ENCODE measurements around the gene SFXN5.

The SFXN5 gene

GRCh38 chr2:72961853-72962468 lies 109.6 kb downstream of the SFXN5 start:
- Histone ChIP-seq H3K27ac (ENCODE audit: low read depth, low read length) (no peak overlapping the region), H3K9ac (ENCODE audit: low read length) (no peak overlapping the region), H3K4me1 (ENCODE audit: control insufficient read depth, insufficient read depth, low read length) (no peaks in the 10 kb centered on the region), H3K27me3 (ENCODE audit: control insufficient read depth, insufficient read depth, low read length) (no peaks in the 10 kb centered on the region), H3K4me3 (ENCODE audit: low read length) (no peak overlapping the region), H3K36me3 (ENCODE audit: control insufficient read depth, insufficient read depth, low read length) (peaks cover 9% of the 10 kb centered on the region)

GRCh38 chr2:72961036-72961720 lies 110.3 kb downstream of the SFXN5 start:
- Histone ChIP-seq H3K27me3 (ENCODE audit: control insufficient read depth, insufficient read depth, low read length) (no peaks in the 10 kb centered on the region), H3K4me1 (ENCODE audit: control insufficient read depth, insufficient read depth, low read length) (no peaks in the 10 kb centered on the region), H3K9ac (ENCODE audit: low read length) (no peak overlapping the region), H3K27ac (ENCODE audit: low read depth, low read length) (no peak overlapping the region), H3K36me3 (ENCODE audit: control insufficient read depth, insufficient read depth, low read length) (peaks cover 8% of the 10 kb centered on the region), H3K4me3 (ENCODE audit: low read length) (no peak overlapping the region)

DNA sequence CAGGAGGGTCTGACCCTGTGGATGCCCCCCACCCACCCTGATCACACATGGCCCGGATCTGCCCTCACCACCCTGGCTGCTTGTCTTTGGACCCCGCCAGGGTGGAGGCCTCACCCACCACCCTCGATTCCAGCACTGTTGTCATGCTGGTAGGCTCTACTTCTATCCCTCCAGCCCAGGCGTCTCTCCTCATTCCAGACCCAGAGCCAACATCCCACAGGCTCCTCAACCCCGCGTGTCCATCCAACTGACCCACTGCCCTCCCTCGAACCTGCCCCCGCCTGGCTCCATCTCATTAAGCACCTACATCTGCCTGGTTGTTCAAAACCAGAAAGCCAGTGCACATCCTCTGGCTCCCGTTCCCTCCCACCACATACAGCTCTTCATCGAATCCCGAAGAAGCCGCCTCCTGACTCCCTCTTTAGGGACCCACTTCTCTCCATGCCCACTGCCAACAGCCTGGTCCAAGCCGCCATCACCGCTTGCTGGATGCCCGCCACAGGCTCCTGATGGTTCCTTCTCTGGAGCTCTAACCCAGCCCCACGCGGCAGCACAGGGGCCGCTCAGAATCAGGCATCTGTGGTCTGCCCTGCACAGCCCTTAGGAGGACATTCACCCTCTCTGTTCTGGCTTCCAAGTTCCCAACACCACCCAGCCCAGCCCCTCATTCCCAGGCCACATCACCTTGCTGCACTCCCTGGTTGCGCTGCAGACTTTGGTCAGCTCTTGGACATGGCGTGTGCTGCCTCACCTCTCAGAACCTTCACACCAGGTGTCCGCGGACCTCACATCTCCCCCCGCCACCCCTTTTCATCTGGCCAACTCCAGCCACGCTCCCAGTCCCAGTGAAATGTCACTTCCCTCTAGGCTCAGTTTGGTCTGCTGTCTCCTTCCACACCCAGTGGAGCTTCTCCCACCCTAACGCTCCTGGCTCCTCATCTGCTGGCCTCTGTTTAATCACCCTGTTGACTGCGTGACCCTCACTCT lies 111.2 kb downstream of the SFXN5 start:
- no peak overlapping the region for H3K9ac ChIP-seq (ENCODE audit: low read length)
- H3K27ac ChIP-seq (ENCODE audit: low read depth, low read length), result no peak overlapping the region
- H3K36me3 ChIP-seq (ENCODE audit: control insufficient read depth, insufficient read depth, low read length), result peaks cover 5% of the 10 kb centered on the region
- no peak overlapping the region for H3K4me3 ChIP-seq (ENCODE audit: low read length)
- H3K27me3 ChIP-seq (ENCODE audit: control insufficient read depth, insufficient read depth, low read length), result no peaks in the 10 kb centered on the region
- H3K4me1 ChIP-seq (ENCODE audit: control insufficient read depth, insufficient read depth, low read length), result no peaks in the 10 kb centered on the region

DNA sequence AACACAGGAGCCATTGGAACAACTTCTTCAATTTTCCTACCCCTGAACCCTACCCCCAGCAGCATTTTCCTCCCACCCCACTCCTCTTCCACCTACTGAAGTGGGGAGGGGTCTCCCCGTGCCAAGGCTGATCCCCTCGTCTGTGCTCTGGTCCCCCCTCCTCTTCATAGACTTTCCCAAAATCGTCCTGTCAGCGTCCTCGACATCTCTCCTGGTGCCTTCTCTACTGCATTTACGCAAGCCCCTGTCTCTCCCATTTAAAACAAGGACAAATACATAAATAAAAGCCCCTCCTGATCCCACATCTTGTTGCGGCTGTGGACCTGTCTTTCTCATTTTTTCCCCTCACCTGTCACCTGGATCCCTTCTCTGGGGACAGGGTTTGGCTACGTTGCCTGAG lies 112.0 kb downstream of the SFXN5 start:
- Histone ChIP-seq H3K27me3 (ENCODE audit: control insufficient read depth, insufficient read depth, low read length) (no peaks in the 10 kb centered on the region), H3K36me3 (ENCODE audit: control insufficient read depth, insufficient read depth, low read length) (peaks cover 2% of the 10 kb centered on the region)

GRCh38 chr2:72958542-72959385 lies 112.7 kb downstream of the SFXN5 start:
- Histone ChIP-seq H3K4me3 (ENCODE audit: low read length) (no peak overlapping the region), H3K27me3 (ENCODE audit: control insufficient read depth, insufficient read depth, low read length) (no peaks in the 10 kb centered on the region), H3K4me1 (ENCODE audit: control insufficient read depth, insufficient read depth, low read length) (no peaks in the 10 kb centered on the region), H3K9ac (ENCODE audit: low read length) (no peak overlapping the region), H3K27ac (ENCODE audit: low read depth, low read length) (no peak overlapping the region), H3K36me3 (ENCODE audit: control insufficient read depth, insufficient read depth, low read length) (peaks cover 2% of the 10 kb centered on the region)

More for the DNA sequence above, 112.0 kb downstream of the SFXN5 start:
- no peaks in the 10 kb centered on the region for H3K4me1 ChIP-seq (ENCODE audit: control insufficient read depth, insufficient read depth, low read length)
- no peak overlapping the region for H3K9ac ChIP-seq (ENCODE audit: low read length)
- no peak overlapping the region for H3K27ac ChIP-seq (ENCODE audit: low read depth, low read length)
- H3K4me3 ChIP-seq (ENCODE audit: low read length), result no peak overlapping the region

DNA sequence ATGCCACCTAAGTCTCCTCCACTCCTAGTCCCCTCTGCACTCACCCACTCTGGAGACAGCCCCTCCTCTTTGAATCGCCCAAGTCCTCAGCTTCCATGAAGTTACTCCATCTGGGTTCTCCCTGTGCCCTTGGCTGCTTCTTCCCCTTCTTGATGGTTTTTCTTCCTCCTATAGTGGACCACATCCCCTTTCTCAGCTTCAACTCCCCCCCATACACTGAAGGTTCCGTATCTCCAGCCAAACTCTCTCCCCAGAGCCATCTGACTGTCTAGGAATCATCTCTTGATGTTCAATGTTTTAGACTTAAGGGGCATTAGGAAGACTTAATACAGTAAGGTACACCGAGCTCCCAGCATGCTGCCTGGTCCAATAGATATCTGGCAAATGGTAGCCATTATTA lies 114.6 kb downstream of the SFXN5 start:
- H3K9ac ChIP-seq (ENCODE audit: low read length), result no peak overlapping the region
- no peaks in the 10 kb centered on the region for H3K27me3 ChIP-seq (ENCODE audit: control insufficient read depth, insufficient read depth, low read length)
- H3K4me1 ChIP-seq (ENCODE audit: control insufficient read depth, insufficient read depth, low read length), result no peaks in the 10 kb centered on the region
- H3K27ac ChIP-seq (ENCODE audit: low read depth, low read length), result no peak overlapping the region
- peaks cover 2% of the 10 kb centered on the region for H3K36me3 ChIP-seq (ENCODE audit: control insufficient read depth, insufficient read depth, low read length)
- H3K4me3 ChIP-seq (ENCODE audit: low read length), result no peak overlapping the region

DNA sequence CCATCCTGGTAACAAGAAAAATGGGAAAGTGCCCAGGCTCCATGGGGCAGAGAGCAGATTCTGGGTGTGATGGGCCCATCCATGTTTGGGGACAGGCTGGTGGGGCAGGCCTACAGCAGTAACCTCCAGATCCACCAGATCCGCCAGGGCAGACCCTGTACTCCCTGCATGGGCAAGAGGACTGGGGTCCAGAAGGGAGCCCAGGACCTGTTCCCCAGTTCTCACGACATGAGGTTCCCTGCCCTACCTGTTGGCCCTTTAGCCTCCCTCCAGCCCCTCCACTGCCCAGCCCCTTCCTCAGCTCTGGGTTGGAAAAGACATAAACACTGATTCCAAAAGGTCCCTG lies 115.5 kb downstream of the SFXN5 start:
- Histone ChIP-seq H3K27me3 (ENCODE audit: control insufficient read depth, insufficient read depth, low read length) (no peaks in the 10 kb centered on the region), H3K9ac (ENCODE audit: low read length) (no peak overlapping the region), H3K4me3 (ENCODE audit: low read length) (no peak overlapping the region), H3K36me3 (ENCODE audit: control insufficient read depth, insufficient read depth, low read length) (peaks cover 2% of the 10 kb centered on the region), H3K4me1 (ENCODE audit: control insufficient read depth, insufficient read depth, low read length) (no peaks in the 10 kb centered on the region), H3K27ac (ENCODE audit: low read depth, low read length) (no peak overlapping the region)

GRCh38 chr2:72955228-72956049 lies 116.1 kb downstream of the SFXN5 start:
- no peak overlapping the region for H3K4me3 ChIP-seq (ENCODE audit: low read length)
- no peaks in the 10 kb centered on the region for H3K36me3 ChIP-seq (ENCODE audit: control insufficient read depth, insufficient read depth, low read length)
- no peak overlapping the region for H3K9ac ChIP-seq (ENCODE audit: low read length)
- no peaks in the 10 kb centered on the region for H3K27me3 ChIP-seq (ENCODE audit: control insufficient read depth, insufficient read depth, low read length)
- no peaks in the 10 kb centered on the region for H3K4me1 ChIP-seq (ENCODE audit: control insufficient read depth, insufficient read depth, low read length)
- H3K27ac ChIP-seq (ENCODE audit: low read depth, low read length), result no peak overlapping the region

- no peak overlapping the region for H3K27ac ChIP-seq (ENCODE audit: low read depth, low read length)
Observed at GRCh38 chr2:72954376-72955227, 116.9 kb downstream of the SFXN5 start.

DNA sequence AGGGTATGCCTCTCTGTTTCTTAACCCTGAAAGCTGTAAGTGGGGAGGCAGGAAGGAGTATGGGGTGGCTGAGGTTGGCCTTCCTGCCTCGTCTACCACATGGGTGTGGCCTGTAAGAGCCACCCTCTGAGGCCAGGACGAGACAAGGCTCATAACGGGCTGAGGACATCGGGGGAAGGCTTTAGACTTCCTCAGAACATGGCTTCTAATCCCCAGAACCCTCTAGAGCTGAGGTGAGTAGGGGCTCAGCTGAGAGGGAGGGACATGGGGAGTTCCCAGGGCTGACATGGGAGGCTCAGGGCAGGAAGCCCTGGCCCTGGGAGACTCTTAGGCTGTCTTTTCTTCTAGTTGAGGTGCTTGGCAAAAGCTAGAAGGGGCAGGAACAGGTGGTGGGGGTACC lies 117.5 kb downstream of the SFXN5 start:
- Histone ChIP-seq H3K27ac (ENCODE audit: low read depth, low read length) (no peak overlapping the region), H3K4me3 (ENCODE audit: low read length) (no peak overlapping the region), H3K9ac (ENCODE audit: low read length) (no peak overlapping the region), H3K27me3 (ENCODE audit: control insufficient read depth, insufficient read depth, low read length) (no peaks in the 10 kb centered on the region), H3K4me1 (ENCODE audit: control insufficient read depth, insufficient read depth, low read length) (no peaks in the 10 kb centered on the region), H3K36me3 (ENCODE audit: control insufficient read depth, insufficient read depth, low read length) (no peaks in the 10 kb centered on the region)

More at GRCh38 chr2:72954376-72955227, 116.9 kb downstream of the SFXN5 start:
- no peaks in the 10 kb centered on the region for H3K4me1 ChIP-seq (ENCODE audit: control insufficient read depth, insufficient read depth, low read length)
- H3K36me3 ChIP-seq (ENCODE audit: control insufficient read depth, insufficient read depth, low read length), result no peaks in the 10 kb centered on the region
- H3K27me3 ChIP-seq (ENCODE audit: control insufficient read depth, insufficient read depth, low read length), result no peaks in the 10 kb centered on the region
- H3K4me3 ChIP-seq (ENCODE audit: low read length), result no peak overlapping the region
- H3K9ac ChIP-seq (ENCODE audit: low read length), result no peak overlapping the region

GRCh38 chr2:72953528-72953927 lies 118.0 kb downstream of the SFXN5 start:
- H3K27ac ChIP-seq (ENCODE audit: low read depth, low read length), result no peak overlapping the region
- no peak overlapping the region for H3K9ac ChIP-seq (ENCODE audit: low read length)
- no peaks in the 10 kb centered on the region for H3K27me3 ChIP-seq (ENCODE audit: control insufficient read depth, insufficient read depth, low read length)
- H3K4me1 ChIP-seq (ENCODE audit: control insufficient read depth, insufficient read depth, low read length), result no peaks in the 10 kb centered on the region
- H3K4me3 ChIP-seq (ENCODE audit: low read length), result no peak overlapping the region
- no peaks in the 10 kb centered on the region for H3K36me3 ChIP-seq (ENCODE audit: control insufficient read depth, insufficient read depth, low read length)
